DND-41 (cell line): ENCODE results near the gene TNN.

Experiments
- CTCF ChIP-seq: IDR thresholded peaks from 2 replicates; pipeline ENCODE4 v1.5.1; 2012; ENCODE audit warnings: borderline replicate concordance, low read length, moderate library complexity, mild to moderate bottlenecking; ENCODE audit not compliant: poor library complexity, severe bottlenecking; ENCODE audit errors: extremely low read depth
- EZH2 ChIP-seq: IDR thresholded peaks from 3 replicates; pipeline ENCODE4 v1.6.1; 2012; ENCODE audit warnings: borderline replicate concordance, low read depth, mild to moderate bottlenecking, moderate library complexity, low read length, inconsistent platforms; ENCODE audit not compliant: severe bottlenecking

- TF ChIP-seq CTCF = no peak
- TF ChIP-seq EZH2 = no peak
These were observed 63.0 kb downstream of the TNN start for GRCh38 chr1:175130649-175131045.
